AG04449 (cell line): Measurements from ENCODE around the gene PPP2R1B.

Source experiments
- CTCF ChIA-PET: fragments of 350-600 bp; formaldehyde crosslinking; extraction: SDS; loops from one replicate; lab custom pipeline; 2021; ENCODE audit warnings: antibody characterized with exemption; lab: Yijun Ruan, JAX
- POLR2A ChIA-PET: fragments of 400-600, 350-600 bp; formaldehyde crosslinking; extraction: SDS; loops from one replicate; lab custom pipeline; 2020; ENCODE audit warnings: antibody characterized with exemption, inconsistent platforms; lab: Yijun Ruan, JAX
- DNase-seq: peaks from one replicate; pipeline ENCODE4 v3.0.0-alpha.2; 2010; ENCODE audit warnings: low read depth, low spot score
- H3K4me3 ChIP-seq: 2 replicates; pipeline ENCODE4 v1.5.1; 2011; ENCODE audit warnings: low read depth, mild to moderate bottlenecking, control low read depth, low read length
- CTCF ChIP-seq: IDR thresholded peaks from one replicate; pipeline ENCODE4 v1.5.1; 2011; ENCODE audit warnings: mild to moderate bottlenecking, moderate library complexity, low read length, control low read depth, inconsistent platforms; ENCODE audit not compliant: insufficient read depth; ENCODE audit errors: missing control alignments

Gene PPP2R1B

GRCh38 chr11:111741751-111742150 lies 24.4 kb downstream of the PPP2R1B start:
- no peak for DNase-seq
- no peak overlapping the region for H3K4me3 ChIP-seq
- ChIA-PET CTCF (interaction anchor here (1.7 kb wide), 1 partner anchor 137 kb away, joined by 4 read pairs; no protein-coding TSS in a partner anchor), POLR2A (no interaction called here)
- no peak for TF ChIP-seq CTCF

GRCh38 chr11:111739299-111739698 lies 26.9 kb downstream of the PPP2R1B start:
- CTCF ChIA-PET = no interaction called here
- POLR2A ChIA-PET = no interaction called here
- DNase-seq = no peak
- TF ChIP-seq CTCF = no peak
- no peak overlapping the region for H3K4me3 ChIP-seq

- no peak for DNase-seq
- CTCF ChIA-PET = interaction anchor here (1.4 kb wide), 1 partner anchor 25 kb away, joined by 4 read pairs; no protein-coding TSS in a partner anchor
- no peak for TF ChIP-seq CTCF
- POLR2A ChIA-PET = no interaction called here
- no peak overlapping the region for H3K4me3 ChIP-seq
Observed at GRCh38 chr11:111737444-111738210, 28.6 kb downstream of the PPP2R1B start.

- TF ChIP-seq CTCF = no peak
- POLR2A ChIA-PET = no interaction called here
- DNase-seq = no peak
- H3K4me3 ChIP-seq = no peak overlapping the region
- CTCF ChIA-PET = interaction anchor here (1.0 to 1.1 kb wide), 2 partner anchors 131 to 132 kb away, joined by 3 read pairs; no protein-coding TSS in a partner anchor
Observed at GRCh38 chr11:111736621-111737443, 29.4 kb downstream of the PPP2R1B start.

GRCh38 chr11:111736181-111736590 lies 30.0 kb downstream of the PPP2R1B start:
- TF ChIP-seq CTCF = no peak
- POLR2A ChIA-PET = no interaction called here
- CTCF ChIA-PET = interaction anchor here (1.0 to 1.1 kb wide), 2 partner anchors 130 to 132 kb away, joined by 3 read pairs; no protein-coding TSS in a partner anchor
- no peak for DNase-seq
- H3K4me3 ChIP-seq = no peak overlapping the region
